Upper lobe of right lung (tissue), 1 donor: ENCODE measurements around the gene SLC37A2. TPM values are rescaled to one million over a fixed set of nuclear protein-coding genes. Genes with fewer than 3 reads are reported as not detected.

Experiments used
- ATAC-seq: fragments of 200-7000 bp; cut with Tn5 transposase; one replicate; pipeline ENCODE4 v1.9.1; 2020; ENCODE audit warnings: mild to moderate bottlenecking, moderate library complexity
- DNase-seq: peaks from one replicate; pipeline ENCODE4 v3.0.0-alpha.2; 2020
- H3K27ac ChIP-seq: fragments of 200-600 bp; one replicate; pipeline ENCODE4 v1.8.0; 2022
- H3K27me3 ChIP-seq: fragments of 200-600 bp; one replicate; pipeline ENCODE4 v1.8.0; 2022; ENCODE audit warnings: mild to moderate bottlenecking
- H3K36me3 ChIP-seq: fragments of 200-600 bp; one replicate; pipeline ENCODE4 v1.8.0; 2022
- H3K4me1 ChIP-seq: fragments of 200-600 bp; one replicate; pipeline ENCODE4 v1.8.0; 2022
- H3K4me3 ChIP-seq: fragments of 200-600 bp; one replicate; pipeline ENCODE4 v1.8.0; 2022; ENCODE audit warnings: mild to moderate bottlenecking
- H3K9me3 ChIP-seq: fragments of 200-600 bp; one replicate; pipeline ENCODE4 v1.8.0; 2022
- intact Hi-C: fragments of 100-400 bp; cut with DNase I; formaldehyde crosslinking; loops from one replicate; pipeline ENCODE4 v1.11.0; 2022
- total RNA-seq: library from RNA; stranded (reverse); fragmentation: NEBNext Ultra II Directional; extraction: Animal tissue kit (Norgen Biotek cat#: 25700); gene quantifications from one replicate; pipeline ENCODE4 v1.2.1, GENCODE V29; 2021
- TF ChIP-seq, protein P1 (sequence below): fragments of 200-600 bp; IDR thresholded peaks from one replicate; pipeline ENCODE4 v1.8.0; 2022; ENCODE audit warnings: antibody characterized with exemption
- donor health status: DM: no; HTN: yes; CAD: no; lungs with severe emphysema.

The SLC37A2 gene
- total RNA-seq, 1 donor from 2014 or later, result 25.1 TPM

DNA sequence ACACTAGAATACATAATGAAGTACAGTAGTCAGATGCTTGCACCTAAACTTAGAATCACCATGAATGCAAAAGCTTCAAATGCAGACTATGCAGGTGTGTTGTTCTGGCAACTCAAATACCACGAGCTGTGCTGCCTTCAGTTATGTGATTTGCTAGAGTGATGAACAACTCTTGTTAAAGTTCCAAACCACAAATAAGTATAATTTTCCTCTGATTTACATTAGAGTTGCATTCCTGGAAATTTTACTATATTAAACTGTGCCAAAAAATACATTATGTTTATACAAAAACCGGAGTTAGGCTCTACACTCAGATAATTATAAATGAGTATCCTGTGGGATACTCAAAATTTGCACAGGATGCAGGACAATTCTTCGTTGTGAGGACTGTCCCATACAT is 45.4 kb downstream of the SLC37A2 start:
- no peak for ATAC-seq
- Histone ChIP-seq H3K4me1 (peaks cover 5% of the 10 kb centered on the region), H3K27me3 (no peaks in the 10 kb centered on the region), H3K36me3 (no peaks in the 10 kb centered on the region), H3K27ac (no peak overlapping the region), H3K4me3 (no peak overlapping the region), H3K9me3 (no peaks in the 10 kb centered on the region)
- TF ChIP-seq, protein P1, sequence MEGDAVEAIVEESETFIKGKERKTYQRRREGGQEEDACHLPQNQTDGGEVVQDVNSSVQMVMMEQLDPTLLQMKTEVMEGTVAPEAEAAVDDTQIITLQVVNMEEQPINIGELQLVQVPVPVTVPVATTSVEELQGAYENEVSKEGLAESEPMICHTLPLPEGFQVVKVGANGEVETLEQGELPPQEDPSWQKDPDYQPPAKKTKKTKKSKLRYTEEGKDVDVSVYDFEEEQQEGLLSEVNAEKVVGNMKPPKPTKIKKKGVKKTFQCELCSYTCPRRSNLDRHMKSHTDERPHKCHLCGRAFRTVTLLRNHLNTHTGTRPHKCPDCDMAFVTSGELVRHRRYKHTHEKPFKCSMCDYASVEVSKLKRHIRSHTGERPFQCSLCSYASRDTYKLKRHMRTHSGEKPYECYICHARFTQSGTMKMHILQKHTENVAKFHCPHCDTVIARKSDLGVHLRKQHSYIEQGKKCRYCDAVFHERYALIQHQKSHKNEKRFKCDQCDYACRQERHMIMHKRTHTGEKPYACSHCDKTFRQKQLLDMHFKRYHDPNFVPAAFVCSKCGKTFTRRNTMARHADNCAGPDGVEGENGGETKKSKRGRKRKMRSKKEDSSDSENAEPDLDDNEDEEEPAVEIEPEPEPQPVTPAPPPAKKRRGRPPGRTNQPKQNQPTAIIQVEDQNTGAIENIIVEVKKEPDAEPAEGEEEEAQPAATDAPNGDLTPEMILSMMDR, result no peak
- intact Hi-C loops, result no loop called here
- no peak for DNase-seq

DNA sequence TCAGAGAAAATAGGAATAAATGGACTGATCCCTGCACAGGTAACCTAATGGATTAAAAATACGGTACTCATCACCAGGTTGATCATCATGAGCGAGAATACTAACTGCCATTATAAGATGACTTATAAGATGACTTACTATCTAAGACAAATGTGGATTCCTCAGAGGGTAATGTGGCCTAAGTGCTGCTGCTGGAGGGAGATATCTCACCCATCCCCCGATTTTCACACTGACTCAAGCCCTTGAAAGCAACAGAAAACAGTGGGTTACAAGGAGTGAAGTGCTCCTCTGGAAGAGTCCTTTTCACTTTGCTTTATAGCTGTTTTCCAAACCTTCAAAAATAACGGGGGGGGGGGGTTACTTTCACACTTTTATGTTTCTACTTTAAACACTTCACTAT is 47.4 kb downstream of the SLC37A2 start:
- TF ChIP-seq, protein P1, result no peak
- no peak for ATAC-seq
- intact Hi-C loops, result no loop called here
- DNase-seq, result no peak
- no peaks in the 10 kb centered on the region for H3K27me3 ChIP-seq
- no peak overlapping the region for H3K27ac ChIP-seq
- H3K4me3 ChIP-seq, result peak overlapping the region; percentile 78
- no peaks in the 10 kb centered on the region for H3K36me3 ChIP-seq
- peaks cover 5% of the 10 kb centered on the region for H3K4me1 ChIP-seq
- no peaks in the 10 kb centered on the region for H3K9me3 ChIP-seq

DNA sequence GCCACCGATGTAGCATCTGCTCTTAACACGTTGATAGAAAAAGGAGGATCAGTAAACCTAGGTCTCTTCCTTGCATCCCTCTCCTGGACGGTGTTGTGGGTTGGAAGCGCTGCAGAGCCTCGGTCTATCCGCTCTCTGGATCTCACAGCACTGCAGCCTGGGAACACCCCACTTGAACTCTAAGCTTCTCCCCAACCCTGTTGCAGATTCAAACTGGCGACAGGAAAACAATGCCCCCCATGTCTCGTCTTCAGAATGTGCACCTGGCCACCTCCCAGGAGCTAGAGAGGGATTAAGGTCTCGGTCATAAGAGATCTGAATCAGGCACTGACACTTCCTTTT is 47.9 kb downstream of the SLC37A2 start:
- TF ChIP-seq, protein P1, result no peak
- no peak for ATAC-seq
- intact Hi-C loops, result no loop called here
- H3K4me3 ChIP-seq, result peak overlapping the region; percentile 78
- H3K9me3 ChIP-seq, result no peaks in the 10 kb centered on the region
- peaks cover 5% of the 10 kb centered on the region for H3K4me1 ChIP-seq
- H3K27me3 ChIP-seq, result no peaks in the 10 kb centered on the region
- no peaks in the 10 kb centered on the region for H3K36me3 ChIP-seq
- DNase-seq, result no peak
- H3K27ac ChIP-seq, result peak overlapping the region; percentile 74

DNA sequence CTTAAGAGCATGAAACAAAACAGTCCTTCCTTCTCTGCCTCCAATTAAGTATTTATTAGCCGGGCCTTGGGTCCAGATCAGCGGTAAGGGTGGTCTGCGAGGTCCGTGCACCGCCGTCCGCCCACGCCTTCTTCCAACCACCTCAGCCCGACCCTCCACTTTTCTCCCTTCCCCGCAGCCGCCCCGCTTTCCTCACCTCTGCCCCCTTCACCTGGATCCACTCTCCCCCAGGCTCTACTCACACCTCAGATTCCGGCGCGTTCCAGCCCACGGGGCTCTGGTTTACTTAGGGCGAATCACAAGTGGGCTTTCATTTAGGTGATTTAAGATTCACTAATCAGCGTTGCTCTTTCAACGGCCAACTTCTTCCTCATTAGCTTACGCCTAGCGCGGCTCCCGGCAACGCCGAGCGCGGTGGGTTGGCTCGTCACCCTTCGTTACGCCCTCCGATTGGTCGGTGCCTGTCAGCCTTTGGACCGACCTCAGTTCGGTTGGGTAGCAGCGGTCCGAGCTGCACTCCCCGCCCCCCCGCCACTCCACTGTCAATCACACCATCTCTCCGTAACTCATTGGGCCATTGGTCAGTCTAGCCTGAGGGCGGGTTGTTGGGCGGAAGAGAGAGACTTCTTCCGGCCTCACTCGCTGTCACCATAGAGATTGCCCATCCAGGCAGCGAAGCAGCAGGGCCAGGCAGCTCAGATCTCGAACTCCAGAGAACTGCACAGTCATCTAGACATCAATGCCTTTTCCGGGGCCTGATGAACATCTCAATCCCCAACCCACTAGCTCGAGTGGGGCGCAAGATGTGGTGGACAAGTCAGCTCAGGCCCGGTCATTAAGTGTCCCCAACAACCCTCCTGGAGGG is 48.5 kb downstream of the SLC37A2 start, which contains the start of gene TMEM218:
TSS of gene TMEM218 (minus strand) at position 284 of the 865 bp plus-strand sequence. CDS start 9,385 bp downstream, outside the sequence.
- ATAC-seq (peak; percentile 100), DNase-seq (peak; percentile 99)
- Histone ChIP-seq H3K27ac (peak within 1 kb of the TSS; percentile 74), H3K4me3 (peak within 1 kb of the TSS; percentile 78), H3K36me3 (no peaks in the 10 kb centered on the region), H3K27me3 (no peaks in the 10 kb centered on the region), H3K4me1 (peaks cover 5% of the 10 kb centered on the region), H3K9me3 (no peaks in the 10 kb centered on the region)
- intact Hi-C loops, result no loop called here
- TF ChIP-seq, protein P1, result no peak

DNA sequence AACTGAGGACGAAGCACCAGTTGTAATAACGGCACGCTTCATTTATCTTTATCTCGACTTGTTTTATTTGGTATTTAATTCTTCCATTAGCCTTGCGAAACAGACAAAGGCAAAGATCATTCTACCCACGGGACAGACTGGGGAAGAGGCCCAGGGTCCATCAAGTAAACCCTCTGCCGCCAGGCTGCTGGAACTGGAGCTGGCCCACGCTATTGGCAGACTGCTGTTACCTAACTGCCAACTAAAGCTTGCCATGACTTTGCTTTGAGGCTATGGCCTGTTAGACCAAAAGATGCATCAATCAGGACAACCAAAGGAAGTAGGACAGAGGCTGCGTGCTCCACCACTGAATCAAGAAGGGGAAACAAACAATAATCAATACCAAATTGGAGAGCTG is 49.1 kb downstream of the SLC37A2 start:
- TF ChIP-seq, protein P1, result no peak
- ATAC-seq (no peak), DNase-seq (no peak)
- Histone ChIP-seq H3K27me3 (no peaks in the 10 kb centered on the region), H3K4me3 (peak overlapping the region; percentile 78), H3K9me3 (no peaks in the 10 kb centered on the region), H3K27ac (peak overlapping the region; percentile 21), H3K4me1 (peaks cover 5% of the 10 kb centered on the region), H3K36me3 (no peaks in the 10 kb centered on the region)
- intact Hi-C loops, result no loop called here
